ENCODE measurements around the gene TM9SF4. TPM values are rescaled to one million over a fixed set of nuclear protein-coding genes. Genes with fewer than 3 reads are reported as not detected.

Gene TM9SF4
- total RNA-seq, 1 donor from 2014 or later, result 46.0 TPM

GRCh38 chr20:32205843-32206759 is 96.6 kb downstream of the TM9SF4 start:
- H3K4me1 Mint-ChIP-seq (ENCODE audit: unreplicated experiment), result peaks cover 54% of the 10 kb centered on the region
- H3K9me3 Mint-ChIP-seq (ENCODE audit: unreplicated experiment), result no peaks in the 10 kb centered on the region
- peaks cover 14% of the 10 kb centered on the region for H3K27me3 Mint-ChIP-seq (ENCODE audit: unreplicated experiment)
- DNase-seq (ENCODE audit: low spot score), result no peak
- H3K4me3 Mint-ChIP-seq (ENCODE audit: unreplicated experiment), result peak overlapping the region; percentile 100
- TF ChIP-seq CTCF (IDR thresholded peaks at IDR 0.05; ENCODE audit: unreplicated experiment), result no peak
- peaks cover 15% of the 10 kb centered on the region for H3K36me3 Mint-ChIP-seq (ENCODE audit: low read depth, unreplicated experiment)
- H3K27ac Mint-ChIP-seq (ENCODE audit: unreplicated experiment), result peak overlapping the region; percentile 97

GRCh38 chr20:32206760-32207625 is 97.5 kb downstream of the TM9SF4 start:
- no peaks in the 10 kb centered on the region for H3K9me3 Mint-ChIP-seq (ENCODE audit: unreplicated experiment)
- peaks cover 54% of the 10 kb centered on the region for H3K4me1 Mint-ChIP-seq (ENCODE audit: unreplicated experiment)
- no peak for DNase-seq (ENCODE audit: low spot score)
- peak overlapping the region; percentile 100 for H3K4me3 Mint-ChIP-seq (ENCODE audit: unreplicated experiment)
- no peak for TF ChIP-seq CTCF (IDR thresholded peaks at IDR 0.05; ENCODE audit: unreplicated experiment)
- H3K27me3 Mint-ChIP-seq (ENCODE audit: unreplicated experiment), result peaks cover 14% of the 10 kb centered on the region
- peak overlapping the region; percentile 97 for H3K27ac Mint-ChIP-seq (ENCODE audit: unreplicated experiment)
- H3K36me3 Mint-ChIP-seq (ENCODE audit: low read depth, unreplicated experiment), result peaks cover 19% of the 10 kb centered on the region

GRCh38 chr20:32207626-32208498 is 98.3 kb downstream of the TM9SF4 start, which contains the start of the genes PLAGL2 and POFUT1:
PLAGL2 (minus strand) TSS chr20:32207743; CDS start chr20:32202178, 5,565 bp downstream.
POFUT1 (plus strand) TSS chr20:32207880; CDS start chr20:32207942, 62 bp downstream.
- peaks cover 50% of the 10 kb centered on the region for H3K4me1 Mint-ChIP-seq (ENCODE audit: unreplicated experiment)
- no peak for TF ChIP-seq CTCF (IDR thresholded peaks at IDR 0.05; ENCODE audit: unreplicated experiment)
- peaks cover 14% of the 10 kb centered on the region for H3K27me3 Mint-ChIP-seq (ENCODE audit: unreplicated experiment)
- peak within 1 kb of the TSS; percentile 97 for H3K27ac Mint-ChIP-seq (ENCODE audit: unreplicated experiment)
- H3K4me3 Mint-ChIP-seq (ENCODE audit: unreplicated experiment), result peak within 1 kb of the TSS; percentile 100
- H3K36me3 Mint-ChIP-seq (ENCODE audit: low read depth, unreplicated experiment), result peaks cover 17% of the 10 kb centered on the region
- no peaks in the 10 kb centered on the region for H3K9me3 Mint-ChIP-seq (ENCODE audit: unreplicated experiment)
- DNase-seq (ENCODE audit: low spot score), result peak; percentile 87

- DNase-seq (ENCODE audit: low spot score), result no peak
- Mint-ChIP-seq H3K4me1 (ENCODE audit: unreplicated experiment) (peaks cover 43% of the 10 kb centered on the region), H3K27me3 (ENCODE audit: unreplicated experiment) (peaks cover 12% of the 10 kb centered on the region), H3K27ac (ENCODE audit: unreplicated experiment) (peak overlapping the region; percentile 72), H3K36me3 (ENCODE audit: low read depth, unreplicated experiment) (peaks cover 17% of the 10 kb centered on the region), H3K4me3 (ENCODE audit: unreplicated experiment) (peak overlapping the region; percentile 93), H3K9me3 (ENCODE audit: unreplicated experiment) (no peaks in the 10 kb centered on the region)
- no peak for TF ChIP-seq CTCF (IDR thresholded peaks at IDR 0.05; ENCODE audit: unreplicated experiment)
These were observed 99.1 kb downstream of the TM9SF4 start for GRCh38 chr20:32208499-32209154.
